GM12878 (cell line): ENCODE measurements around the gene USP35. TPM values are rescaled to one million over a fixed set of nuclear protein-coding genes. Genes with fewer than 3 reads are reported as not detected.

Experiments used
- CHD4 ChIP-seq: fragments of 200-600 bp; sonication (generic); IDR thresholded peaks from 2 replicates; pipeline ENCODE4 v1.6.1; 2016; ENCODE audit warnings: mild to moderate bottlenecking
- FOS ChIP-seq: IDR thresholded peaks from 3 replicates; pipeline ENCODE4 v1.6.1; 2011; ENCODE audit warnings: borderline replicate concordance; ENCODE audit not compliant: insufficient read length; ENCODE audit errors: extremely low read depth
- NBN ChIP-seq: fragments of 450-650 bp; IDR thresholded peaks from 2 replicates; pipeline ENCODE4 v1.6.1; 2016
- POLR2A ChIP-seq: IDR thresholded peaks from 2 replicates; pipeline ENCODE4 v1.6.1; 2011; ENCODE audit warnings: low read depth, mild to moderate bottlenecking, low read length
- ZNF207 ChIP-seq: fragments of 450-650 bp; IDR thresholded peaks from 2 replicates; pipeline ENCODE4 v1.6.1; 2014; ENCODE audit warnings: antibody characterized with exemption, mild to moderate bottlenecking, borderline replicate concordance
- ZNF274 ChIP-seq: IDR thresholded peaks from one replicate; pipeline ENCODE4 v1.8.0; 2011; ENCODE audit not compliant: insufficient read length, insufficient read depth
- ZNF622 ChIP-seq: fragments of 450-650 bp; IDR thresholded peaks from 2 replicates; pipeline ENCODE4 v1.6.1; 2017; ENCODE audit warnings: mild to moderate bottlenecking, inconsistent platforms
- polyA plus RNA-seq, 11 experiments: library from polyadenylated mRNA; depleted of rRNA in 4 of 11; unstranded in 6 of 11; stranded (reverse) in 5 of 11; fragments of >200 nt; fragmentation: Nextera tagmentation in 4 of 11; fragmentation: Illumina TruSeq in 1 of 11; extraction: Ambion mirVana in 4 of 11; extraction: Trizol in 1 of 11; gene quantifications; 1 replicate in 1 of 11; 2 replicates in 10 of 11; pipeline versions ENCODE4 v1.2.1 to v1.2.3, GENCODE V29; 2011 to 2016; ENCODE audit warnings: inconsistent platforms in 2 of 11, missing spikeins in 2 of 11, low read depth in 1 of 11
- total RNA-seq, 4 experiments: library from RNA; depleted of rRNA in 3 of 4; stranded (reverse); fragments of >200 nt in 3 of 4; fragmentation: Illumina TruSeq in 1 of 4; extraction: Trizol in 1 of 4; gene quantifications; 2 replicates each; pipeline versions ENCODE4 v1.2.1 to v1.2.3, GENCODE V29; 2013 to 2021
- TF ChIP-seq, protein P1 (sequence below): fragments of 450-650 bp; IDR thresholded peaks from 2 replicates; pipeline ENCODE4 v1.6.1; 2016; ENCODE audit warnings: mild to moderate bottlenecking, moderate library complexity, borderline replicate concordance
- TF ChIP-seq, protein P2 (sequence below): IDR thresholded peaks from 2 replicates; pipeline ENCODE4 v1.6.1; 2012; ENCODE audit warnings: low read depth, low read length, improper control_type of control experiment

The USP35 gene
- total and polyA plus RNA-seq, 10 of the 15 experiments (the other 5 are each of a cell fraction or from before 2014, with no cell fraction given), result 0.13 to 6.4 (median 3.1) TPM; not detected in 1

DNA sequence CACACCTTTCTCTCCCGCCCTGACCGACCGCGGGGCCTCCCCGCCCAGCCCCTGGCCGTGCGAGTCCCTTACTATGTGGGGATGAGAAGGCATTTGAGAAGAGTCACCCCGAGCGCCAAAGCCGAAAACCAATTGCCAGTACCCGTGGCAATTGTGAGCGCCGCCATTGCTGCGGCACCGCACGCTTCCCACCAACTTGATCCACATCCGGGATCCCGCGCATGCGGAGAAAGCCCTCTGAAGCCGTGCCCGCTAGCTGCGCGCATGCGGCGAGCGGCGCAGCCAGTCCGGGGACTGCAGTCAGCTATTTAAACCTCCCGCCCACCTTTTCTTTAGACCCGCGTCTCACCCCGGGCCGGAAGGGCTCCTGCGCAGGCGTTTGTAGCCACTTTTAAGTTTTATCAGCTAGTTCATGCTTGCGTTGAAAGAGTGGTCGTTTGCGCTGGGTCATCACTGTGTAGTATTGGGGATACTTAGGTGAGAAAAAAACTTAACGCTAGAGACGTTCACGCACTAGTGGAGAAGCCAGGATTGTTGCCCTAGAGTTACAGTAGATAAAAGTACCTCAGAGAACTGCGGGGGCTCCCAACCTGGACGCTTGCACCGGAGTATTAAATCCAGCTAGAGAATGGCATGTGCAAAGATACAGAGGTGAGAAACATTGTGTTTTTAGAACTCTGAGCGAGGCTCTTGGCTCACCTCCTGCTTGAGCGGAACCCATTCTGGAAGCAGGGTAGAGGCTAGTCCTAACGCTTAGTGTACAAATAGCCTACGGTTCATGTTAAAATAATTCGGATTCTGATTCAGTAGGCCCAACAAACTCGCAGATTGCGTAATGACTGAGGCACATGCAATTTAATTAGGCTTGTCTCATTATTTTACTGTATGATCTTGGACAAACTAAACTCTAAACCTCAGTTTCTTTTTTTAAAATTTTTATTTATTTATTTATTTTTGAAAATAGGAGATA lies 49.0 kb upstream of the USP35 start, which contains the start of gene ALG8 (continued):
- TF ChIP-seq, protein P1, sequence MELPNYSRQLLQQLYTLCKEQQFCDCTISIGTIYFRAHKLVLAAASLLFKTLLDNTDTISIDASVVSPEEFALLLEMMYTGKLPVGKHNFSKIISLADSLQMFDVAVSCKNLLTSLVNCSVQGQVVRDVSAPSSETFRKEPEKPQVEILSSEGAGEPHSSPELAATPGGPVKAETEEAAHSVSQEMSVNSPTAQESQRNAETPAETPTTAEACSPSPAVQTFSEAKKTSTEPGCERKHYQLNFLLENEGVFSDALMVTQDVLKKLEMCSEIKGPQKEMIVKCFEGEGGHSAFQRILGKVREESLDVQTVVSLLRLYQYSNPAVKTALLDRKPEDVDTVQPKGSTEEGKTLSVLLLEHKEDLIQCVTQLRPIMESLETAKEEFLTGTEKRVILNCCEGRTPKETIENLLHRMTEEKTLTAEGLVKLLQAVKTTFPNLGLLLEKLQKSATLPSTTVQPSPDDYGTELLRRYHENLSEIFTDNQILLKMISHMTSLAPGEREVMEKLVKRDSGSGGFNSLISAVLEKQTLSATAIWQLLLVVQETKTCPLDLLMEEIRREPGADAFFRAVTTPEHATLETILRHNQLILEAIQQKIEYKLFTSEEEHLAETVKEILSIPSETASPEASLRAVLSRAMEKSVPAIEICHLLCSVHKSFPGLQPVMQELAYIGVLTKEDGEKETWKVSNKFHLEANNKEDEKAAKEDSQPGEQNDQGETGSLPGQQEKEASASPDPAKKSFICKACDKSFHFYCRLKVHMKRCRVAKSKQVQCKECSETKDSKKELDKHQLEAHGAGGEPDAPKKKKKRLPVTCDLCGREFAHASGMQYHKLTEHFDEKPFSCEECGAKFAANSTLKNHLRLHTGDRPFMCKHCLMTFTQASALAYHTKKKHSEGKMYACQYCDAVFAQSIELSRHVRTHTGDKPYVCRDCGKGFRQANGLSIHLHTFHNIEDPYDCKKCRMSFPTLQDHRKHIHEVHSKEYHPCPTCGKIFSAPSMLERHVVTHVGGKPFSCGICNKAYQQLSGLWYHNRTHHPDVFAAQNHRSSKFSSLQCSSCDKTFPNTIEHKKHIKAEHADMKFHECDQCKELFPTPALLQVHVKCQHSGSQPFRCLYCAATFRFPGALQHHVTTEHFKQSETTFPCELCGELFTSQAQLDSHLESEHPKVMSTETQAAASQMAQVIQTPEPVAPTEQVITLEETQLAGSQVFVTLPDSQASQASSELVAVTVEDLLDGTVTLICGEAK, result peak; percentile 79
- TF ChIP-seq FOS (no peak), POLR2A (peak; percentile 95), CHD4 (no peak), ZNF207 (0 out of 2 replicates have a peak, but pooled peaks have one; percentile 61), NBN (0 out of 2 replicates have a peak, but pooled peaks have one; percentile 61), ZNF622 (no peak), ZNF274 (no peak)
- TF ChIP-seq, protein P2, sequence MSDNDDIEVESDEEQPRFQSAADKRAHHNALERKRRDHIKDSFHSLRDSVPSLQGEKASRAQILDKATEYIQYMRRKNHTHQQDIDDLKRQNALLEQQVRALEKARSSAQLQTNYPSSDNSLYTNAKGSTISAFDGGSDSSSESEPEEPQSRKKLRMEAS, result peak; percentile 98
